Islet of Langerhans (tissue), 1 donor: Measurements from ENCODE around the gene EVA1B.

ENCODE experiments used
- FAIRE-seq: peaks from one replicate; lab custom pipeline; 2011; peaks lifted over from hg19 to GRCh38; lab: Jason Lieb, UNC

The EVA1B gene

DNA sequence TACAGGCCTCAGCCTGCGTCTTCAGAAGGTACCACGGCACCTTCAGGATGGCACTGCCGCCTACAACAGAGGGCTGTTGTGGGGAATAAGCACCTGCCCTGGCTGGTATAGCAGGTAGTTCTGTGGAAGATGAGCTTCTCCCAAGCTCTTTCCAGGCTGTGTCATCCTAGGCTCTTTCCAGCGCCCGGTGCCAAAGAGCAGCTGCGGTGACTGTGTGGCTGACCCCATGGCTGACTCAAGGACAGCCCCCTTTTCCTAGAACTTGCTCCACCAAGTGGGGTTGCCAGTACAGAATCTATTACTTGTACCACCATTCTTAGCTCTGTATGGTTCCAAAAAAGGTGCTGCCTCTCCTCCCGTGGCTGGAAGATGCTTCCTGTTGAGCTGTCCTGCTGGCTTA lies 21.9 kb upstream of the EVA1B start:
- FAIRE-seq = no peak

DNA sequence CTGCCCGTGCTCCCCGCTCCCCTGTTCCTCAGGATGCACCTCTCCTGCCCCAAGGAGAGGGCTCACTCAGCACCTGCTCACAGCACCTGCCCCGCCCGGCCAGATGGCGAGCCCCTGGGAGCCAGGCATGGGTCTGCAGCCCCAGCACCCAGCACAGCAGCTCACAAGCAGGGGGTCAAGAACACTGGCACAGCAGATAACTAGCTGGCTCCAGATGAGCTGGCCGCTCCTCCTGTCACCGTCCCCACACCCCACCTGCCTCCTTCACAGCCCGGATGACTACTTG lies 20.9 kb upstream of the EVA1B start:
- no peak for FAIRE-seq

DNA sequence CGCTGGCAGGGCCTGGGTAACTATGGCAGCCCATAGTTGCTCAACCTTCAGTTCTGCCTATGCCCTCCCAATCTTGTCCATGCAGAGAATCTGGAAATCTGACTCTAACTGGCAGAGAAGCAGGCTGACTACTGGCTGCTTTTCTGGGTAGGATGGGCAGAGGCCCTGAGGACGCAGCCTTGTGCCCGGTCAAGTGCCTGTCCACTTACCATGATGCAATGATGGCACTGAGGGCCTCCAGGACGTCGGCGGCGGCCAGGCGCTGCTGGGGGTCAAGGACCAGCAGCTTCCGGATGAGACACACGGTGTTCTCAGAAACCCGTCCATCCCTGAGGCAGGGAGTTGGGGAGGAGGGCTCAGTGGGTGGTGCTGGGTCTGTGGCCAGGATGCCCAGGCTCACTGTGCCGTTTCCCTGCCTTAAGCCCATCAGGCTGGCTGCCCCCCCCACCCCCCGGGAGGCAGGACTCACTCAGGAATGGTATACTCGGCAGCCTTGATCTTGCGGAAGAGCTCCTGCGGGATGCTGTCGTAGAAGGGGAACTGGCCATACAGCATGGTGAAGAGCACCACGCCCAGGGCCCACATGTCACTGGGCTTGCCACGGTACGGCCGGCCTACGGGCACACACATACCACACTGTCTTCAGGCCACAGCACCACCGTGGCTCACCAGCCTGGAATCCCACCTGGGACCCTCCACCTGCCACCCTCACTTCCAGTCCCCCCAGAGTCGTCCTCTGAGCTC lies 20.4 kb upstream of the EVA1B start:
- FAIRE-seq = no peak

DNA sequence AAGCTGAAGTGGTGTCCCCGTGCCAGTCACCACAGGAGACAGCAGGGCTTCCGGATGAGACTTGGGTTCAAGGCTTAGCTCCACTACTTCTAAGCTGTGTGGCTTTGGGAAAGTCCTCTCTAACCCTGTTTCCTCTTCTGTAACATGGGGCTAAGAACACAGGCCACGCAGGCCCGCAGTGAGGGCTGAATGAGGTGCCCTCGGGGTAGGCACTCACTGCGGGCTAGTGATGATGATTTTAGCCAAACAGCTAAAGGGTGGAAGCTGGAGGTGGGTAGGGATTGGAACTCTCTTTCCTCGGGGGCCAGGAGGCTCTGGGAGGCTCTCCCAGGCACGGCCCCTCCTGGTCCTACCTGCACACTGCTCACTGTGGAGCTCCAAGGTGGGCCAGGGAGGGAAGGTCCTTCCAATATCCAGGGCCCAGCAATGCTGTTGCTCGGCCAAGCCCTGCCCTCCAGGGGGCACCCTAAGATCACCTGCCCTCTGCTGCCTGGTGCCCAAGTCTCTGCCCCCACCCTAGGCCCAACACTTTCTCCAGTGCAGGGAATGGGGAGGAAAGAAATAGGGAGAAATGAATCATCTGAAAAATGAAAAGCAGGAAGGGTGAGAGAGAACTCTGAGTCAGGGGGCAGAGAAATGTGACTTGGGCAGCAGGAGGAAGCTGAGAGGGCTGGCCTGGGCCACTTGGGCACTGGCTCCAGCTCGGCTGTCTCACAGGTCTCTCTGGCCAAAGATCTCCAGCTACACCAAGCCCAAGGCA lies 19.2 kb upstream of the EVA1B start:
- no peak for FAIRE-seq

DNA sequence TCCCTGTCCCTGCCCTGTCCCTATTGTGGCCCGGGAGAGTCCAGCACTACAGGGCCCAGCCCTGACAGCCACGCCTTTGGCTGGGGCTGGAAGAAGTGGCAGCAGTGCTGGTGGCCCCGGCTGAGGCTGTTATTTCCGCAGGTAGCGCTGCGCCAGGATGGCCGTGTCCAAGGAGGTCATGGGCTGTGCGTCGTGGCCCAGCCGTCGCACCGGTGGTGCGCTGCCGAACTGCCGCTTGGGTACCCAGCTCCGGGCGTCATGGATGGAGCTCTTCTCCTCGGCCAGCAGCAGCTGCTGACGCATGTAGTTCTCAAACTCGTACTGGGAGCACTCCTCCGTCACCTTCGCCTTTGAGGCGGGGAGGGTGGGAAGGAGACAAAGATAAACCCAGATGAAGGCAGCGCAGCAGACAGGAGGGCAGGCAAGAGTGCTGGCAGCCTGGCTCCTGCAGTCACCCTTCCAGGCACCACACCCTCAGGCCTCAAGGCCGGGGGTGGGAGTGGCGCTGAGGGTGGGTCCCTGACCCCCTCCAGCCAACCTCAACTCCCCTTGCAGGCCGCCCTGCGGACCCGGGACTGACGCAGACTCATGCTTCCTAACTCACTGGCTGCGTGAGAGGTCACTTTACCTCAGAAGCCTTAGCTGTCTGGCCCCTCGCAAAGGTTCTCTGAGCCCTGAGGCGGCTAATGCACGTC lies 18.3 kb upstream of the EVA1B start:
- no peak for FAIRE-seq

DNA sequence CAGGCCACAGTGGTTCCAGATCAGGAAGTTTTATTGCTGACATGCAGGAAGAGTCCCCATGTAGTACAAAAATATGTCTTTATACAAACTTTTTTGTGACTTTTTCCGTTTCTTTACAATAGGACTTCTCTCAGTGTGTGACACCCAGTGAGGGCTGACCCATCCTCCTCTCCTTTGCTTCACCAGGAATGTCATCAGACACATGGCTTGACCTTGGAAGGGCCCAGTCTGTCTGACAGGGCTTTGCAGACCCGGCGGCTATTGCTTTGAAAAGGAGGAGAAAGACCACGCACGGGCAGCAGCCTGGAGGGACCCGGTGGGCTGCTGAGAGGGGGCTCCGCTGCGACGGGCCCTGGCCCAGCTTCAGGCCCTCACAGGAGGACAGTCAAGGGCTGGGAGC lies 16.2 kb upstream of the EVA1B start:
- no peak for FAIRE-seq

DNA sequence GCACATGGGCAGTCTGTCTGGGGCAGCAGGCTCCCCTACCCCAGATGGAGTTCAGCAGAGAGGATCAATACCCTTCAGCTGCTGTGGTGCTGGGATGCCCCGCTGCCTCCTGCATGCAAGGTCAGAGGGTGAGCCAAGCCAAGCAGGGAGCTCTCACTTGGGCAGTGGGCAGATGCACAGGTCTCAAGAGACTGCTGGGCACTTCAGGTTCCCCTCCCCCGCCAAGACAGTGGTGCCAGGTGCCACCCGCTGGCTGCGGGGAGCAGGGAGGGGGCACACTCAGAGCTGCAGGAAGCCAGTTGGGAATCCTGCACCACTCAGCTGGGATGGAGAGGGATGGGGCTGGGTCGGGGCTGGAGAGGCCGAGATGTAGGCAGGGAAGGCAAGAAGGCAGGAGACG lies 15.8 kb upstream of the EVA1B start:
- FAIRE-seq = no peak

DNA sequence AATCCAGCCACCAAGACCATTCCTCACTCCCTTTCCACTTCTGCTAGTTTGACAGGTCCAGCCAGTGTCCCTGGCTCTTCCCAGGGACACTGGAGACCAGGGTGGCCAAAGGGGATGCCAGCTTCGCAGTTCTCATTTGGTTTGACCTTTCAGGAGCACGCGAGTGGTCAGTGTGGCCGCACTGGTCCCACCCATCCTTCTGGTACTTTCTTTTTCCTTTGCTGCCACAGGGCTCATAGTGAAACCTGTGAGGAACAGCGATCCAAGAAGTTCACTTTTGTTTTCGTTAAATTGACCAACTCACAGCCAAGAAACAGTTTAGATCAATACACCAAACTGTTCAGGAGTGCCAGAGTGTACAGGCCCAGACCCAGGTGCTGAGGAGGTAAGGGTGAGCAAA lies 14.4 kb upstream of the EVA1B start:
- FAIRE-seq = no peak

DNA sequence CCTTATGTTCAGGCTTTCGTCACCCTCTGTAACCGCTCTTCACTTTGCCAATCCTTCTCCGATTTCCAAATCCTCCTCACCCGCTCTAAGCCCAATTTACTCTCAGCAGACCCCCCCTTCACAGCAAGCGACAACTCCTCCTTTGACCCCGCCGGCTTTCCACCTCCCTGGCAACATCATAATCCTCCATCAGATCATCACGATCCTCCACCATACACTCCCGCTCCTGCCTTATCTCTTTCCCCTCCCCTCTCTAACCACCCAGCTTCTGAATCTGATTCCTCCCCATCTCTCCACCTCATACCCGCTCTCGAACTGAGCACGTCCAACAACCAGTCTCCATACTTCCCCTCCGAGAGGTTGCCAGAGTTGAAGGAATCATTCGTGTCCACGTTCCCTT lies 7.5 kb upstream of the EVA1B start:
- FAIRE-seq = no peak

DNA sequence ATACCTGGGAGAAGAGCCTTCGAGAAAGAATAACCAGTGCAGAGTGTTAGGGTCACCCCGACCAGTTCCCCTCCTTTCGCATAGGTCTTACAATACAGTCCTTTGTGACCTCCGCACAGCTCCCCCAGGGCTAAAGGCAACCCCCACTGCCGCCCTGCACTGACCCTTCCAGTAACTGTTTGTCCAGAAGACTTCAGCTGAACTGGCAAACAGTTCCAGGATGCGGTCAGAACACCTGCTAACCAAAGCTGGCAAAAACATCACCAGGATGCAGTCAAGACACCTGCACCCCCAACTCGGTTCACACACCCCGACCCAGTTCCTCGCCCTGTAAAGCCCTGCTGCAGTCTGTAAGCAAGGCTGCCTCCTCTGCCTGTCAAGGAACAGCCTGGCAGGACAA lies 6.4 kb upstream of the EVA1B start:
- FAIRE-seq = no peak

DNA sequence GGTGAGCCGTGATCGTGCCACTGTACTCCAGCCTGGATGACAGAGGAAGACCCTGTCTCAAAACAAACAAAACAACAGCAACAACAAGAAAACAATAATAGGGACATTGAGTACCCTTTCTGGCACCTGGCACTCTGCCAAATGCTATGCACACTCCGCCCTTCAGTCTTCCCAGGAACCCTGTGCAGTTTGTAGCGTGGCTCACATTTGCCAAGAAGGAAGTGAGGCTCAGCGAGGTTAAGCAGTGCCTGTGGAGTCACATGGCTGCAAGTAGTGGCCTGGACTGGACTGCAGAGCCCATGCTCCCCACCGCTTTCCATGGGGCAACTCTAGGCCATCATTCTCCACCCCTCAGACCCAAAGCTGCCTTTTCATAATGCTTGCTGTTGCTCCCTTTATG lies 5.3 kb upstream of the EVA1B start:
- no peak for FAIRE-seq

DNA sequence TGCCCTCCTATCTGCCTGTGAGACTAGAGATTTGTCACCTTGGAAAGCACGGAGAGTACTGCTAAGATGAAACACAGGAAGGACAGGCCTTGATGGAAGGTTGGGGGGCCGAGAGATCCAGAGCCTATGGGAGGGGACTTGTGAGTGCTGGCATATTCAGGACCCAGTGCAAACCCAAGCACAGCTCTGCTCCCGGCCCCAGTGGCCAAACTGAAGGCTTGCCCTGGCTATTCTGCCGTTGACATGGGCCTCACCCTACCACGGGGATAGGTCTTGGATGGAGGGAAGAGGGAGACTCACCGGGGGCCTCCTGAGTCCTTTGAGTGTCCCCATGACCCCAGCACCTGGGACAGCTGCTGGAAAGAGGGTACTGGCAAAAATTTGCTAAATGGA lies 4.6 kb upstream of the EVA1B start:
- no peak for FAIRE-seq

DNA sequence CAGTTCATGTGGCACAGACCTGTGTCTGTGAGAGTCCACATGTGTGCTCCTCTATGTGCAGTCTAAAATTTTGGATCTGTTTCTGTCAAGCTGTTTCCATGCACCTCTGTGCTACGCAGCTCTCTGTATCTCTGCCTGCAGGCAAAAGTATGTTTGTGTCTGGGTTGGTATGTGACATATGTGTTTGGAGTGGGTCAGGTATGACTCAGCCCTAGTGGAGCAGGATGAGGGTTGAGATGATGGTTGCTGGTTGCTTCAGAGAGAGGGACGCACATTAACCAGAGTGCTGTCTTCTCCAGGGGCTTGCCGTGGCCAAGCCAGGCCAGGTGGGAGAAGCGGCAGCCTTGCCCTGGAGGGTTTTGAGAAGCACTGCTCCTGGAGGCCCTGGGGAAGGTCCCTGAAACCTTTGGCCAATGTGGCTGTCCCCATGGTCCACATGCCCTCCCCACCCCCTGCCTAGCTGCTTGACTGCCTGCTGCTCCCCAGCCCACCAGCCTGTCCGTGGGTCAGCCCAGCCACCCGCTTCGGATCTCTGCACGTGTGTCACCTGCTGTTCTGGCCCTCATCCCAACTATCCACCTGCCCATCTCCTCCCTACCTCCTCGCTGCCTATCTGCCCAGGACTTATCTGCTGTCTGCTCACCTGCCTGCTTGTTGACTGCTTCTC lies 4.1 kb upstream of the EVA1B start:
- FAIRE-seq = no peak

DNA sequence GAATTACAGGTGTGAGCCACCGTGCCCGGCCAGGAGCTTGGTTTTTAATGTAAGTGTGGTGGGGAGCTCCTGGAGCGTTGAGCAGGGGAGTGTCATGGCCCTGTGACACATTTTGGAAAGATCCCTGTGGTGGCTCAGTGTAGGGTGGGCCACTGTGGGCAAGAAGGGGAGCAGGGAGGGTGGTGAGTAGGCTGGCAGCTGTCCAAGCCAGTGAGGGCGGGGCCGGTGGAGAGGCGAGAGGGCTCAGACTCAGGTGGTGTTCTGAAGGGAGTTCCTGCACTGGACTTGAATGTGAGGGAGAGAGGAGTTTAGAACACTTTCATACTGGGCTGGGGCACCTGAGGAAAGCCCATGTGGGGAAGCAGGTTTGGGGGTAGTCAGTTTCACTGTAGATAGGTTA lies 3.1 kb upstream of the EVA1B start:
- no peak for FAIRE-seq

DNA sequence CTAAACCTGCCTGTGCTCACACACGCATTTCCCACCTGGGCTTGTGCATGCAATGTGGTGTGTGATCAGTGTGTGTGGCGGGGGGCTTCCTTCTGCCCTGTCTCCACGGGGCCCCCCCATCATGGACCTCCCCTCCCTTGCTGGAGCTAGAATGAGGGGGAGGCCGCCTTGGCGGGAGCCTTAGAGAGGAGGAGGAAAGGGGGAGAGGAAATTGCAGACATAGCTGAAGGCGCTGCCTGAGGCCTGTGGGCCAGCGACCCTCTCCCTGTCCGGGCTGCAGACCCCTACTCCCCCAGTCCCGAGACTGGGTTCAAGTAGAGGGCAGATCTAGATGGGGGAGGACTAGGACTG lies 883 bp upstream of the EVA1B start:
- FAIRE-seq = no peak

DNA sequence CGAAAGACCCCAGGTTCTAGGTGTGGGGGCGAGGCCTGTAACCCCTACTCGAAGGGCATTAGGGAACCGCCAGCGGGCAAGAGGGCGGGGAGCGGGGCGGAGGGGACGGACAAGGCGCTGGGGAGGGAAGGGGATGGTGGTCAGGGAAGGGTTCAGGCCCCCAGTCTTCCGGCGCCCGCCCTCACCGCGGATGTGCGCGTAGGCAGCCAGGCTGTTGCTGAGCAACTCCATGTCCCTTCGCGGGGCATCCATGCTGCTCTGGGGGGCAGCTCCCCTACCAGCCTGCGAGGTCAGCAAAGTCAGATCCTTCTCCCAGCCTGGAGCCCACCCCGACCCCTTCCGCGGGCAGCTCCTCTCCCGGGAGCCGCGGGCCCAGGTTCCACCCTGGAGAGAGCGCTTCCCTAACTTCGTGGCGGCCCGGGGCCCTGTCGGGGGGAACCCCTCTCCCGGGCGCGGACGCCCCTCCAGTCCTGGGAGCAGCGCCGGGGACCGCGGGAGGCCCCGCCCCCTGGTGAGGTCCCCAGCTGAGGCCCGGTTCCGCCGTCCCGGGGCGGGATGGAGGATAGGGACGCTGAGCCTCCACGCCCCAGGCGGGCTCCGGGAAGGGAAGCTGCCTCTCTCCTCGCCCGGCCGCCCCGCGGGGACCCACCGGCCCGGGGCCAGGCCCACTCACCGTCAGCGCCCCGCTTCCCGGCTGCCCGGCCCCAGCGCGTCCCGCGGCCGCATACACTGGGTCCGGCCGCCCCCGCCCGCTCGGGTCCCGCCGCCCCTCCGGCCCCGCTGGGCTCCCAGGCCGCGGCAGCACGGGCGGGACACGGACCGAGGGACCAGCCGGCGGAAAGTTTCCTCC lies 434 bp downstream of the EVA1B start:
- FAIRE-seq = no peak

DNA sequence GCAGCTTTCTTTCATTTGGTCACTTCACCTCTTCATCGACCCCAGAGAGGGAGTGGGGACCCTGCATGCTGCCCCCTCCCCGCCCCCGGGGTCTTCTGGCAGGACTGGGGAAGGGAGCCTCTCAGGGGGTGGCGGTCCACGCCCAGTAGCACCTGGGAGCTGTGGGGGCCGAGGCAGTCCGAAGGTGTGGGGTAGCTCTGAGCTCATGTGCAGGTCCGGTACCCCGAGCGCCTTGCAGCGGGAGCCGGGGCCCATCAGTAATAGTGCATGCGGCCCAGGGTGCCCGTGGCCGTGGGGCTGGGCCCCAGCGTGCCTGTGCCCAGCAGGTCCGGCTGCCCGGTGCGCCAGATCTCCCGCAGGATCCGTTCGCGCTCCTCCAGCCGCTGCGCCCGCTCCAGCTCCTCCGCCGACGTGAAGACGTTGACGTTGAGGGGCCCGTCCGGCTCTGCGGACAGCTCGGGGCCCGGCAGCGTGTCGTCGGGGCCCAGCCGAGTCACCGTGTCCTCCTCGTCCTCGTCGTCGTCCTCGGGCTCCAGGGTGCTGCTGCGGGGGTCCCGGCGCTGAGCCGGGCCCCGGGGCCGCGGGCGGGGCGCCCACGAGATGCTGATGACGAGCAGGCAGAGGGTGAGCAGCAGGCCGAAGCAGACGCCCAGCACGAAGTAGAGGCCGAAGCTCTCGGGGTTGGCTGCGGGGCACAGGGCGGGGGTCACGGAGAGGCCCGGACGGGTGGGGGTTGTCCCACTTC lies 1.2 kb downstream of the EVA1B start:
- no peak for FAIRE-seq

DNA sequence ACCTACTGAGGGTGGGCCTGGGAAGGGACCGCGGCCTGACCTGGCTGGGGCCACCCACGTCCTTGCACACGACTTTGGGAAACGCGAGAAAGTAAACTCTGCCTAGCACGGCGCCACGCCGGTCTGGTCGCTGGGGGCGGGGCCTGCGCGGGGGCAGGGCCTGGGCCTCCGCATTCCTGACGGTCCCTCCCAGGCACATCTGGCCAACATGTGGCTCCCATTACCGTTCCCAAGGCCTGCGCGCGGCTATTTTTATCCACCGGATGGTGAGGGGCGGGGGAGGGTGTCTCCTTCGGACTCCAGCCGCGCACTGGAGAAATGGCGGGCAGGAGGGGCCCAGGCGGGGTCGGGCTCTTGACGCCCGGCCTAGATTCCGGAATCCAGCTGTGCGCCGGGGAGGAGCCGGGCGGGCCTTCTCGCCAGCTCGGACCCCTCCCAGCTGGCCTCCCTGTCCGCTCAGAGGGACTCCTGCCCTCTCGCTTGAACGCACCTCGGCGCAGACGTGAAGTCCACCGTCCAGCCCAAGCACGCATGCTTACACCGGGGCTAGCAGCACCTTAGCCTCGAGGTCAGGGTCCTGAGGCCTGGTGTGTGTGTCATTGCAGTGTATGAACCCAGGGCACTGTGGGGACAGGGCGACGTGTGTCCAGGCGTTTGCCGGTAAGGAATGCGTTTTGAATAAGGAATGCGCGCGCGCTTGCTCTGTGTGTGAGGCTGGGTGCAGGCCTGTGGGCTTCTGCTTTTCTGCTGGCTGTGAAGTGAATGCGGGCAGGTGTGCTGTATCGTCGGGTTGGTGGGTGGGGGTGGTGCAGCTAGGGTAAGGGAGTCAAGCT lies 2.1 kb downstream of the EVA1B start:
- FAIRE-seq = no peak

DNA sequence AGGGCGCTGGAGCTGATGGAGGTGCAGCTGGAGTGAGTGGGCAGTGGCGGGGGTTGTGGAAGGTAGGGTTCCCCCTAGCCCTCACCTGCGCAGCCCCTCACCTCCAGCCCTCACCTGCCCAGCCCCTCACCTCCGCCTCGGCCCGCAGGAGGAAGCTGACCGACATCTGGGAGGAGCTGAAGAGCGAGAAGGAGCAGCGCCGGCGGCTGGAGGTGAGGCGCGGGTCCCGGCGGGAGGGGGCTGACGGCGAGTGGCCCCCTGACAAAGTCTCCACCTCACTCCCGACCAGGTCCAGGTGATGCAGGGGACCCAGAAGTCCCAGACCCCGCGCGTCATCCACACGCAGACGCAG lies 2.7 kb downstream of the EVA1B start:
- FAIRE-seq = no peak

DNA sequence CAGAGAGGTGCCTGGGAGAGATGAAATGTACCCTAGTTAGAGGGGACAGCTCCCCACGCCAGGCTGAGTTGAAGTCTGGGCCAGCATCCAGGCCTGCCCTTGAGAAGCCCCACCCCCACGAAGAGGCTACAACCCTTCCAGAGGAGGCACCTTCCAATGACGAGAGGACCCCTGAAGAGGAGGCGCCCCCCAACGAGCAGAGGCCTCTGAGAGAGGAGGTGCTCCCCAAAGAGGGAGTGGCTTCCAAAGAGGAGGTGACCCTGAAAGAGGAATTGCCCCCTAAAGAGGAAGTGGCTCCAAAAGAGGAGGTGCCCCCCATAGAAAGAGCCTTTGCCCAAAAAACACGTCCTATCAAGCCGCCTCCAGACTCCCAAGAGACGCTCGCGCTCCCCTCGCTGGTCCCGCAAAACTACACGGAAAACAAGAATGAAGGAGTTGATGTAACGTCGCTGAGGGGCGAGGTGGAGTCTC lies 3.1 kb downstream of the EVA1B start:
- FAIRE-seq = no peak

DNA sequence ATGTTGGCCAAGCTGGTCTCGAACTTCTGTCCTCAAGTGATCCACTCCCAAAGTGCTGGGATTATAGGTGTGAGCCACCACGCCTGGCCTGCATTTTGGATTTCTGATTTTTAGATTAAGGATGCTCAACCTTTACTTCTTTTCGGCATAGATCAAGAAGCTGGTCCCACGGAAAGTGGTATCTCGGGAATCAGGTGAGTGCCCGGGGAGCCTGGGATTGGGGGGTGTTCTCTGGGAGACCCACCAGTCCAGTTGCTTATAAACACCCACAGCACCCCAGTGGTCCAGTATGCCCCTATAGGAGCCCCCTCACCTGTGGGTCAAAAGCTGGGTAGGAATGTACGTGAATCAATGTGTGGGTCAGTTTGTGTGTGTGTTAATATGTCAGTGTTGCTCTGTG lies 14.0 kb downstream of the EVA1B start:
- no peak for FAIRE-seq
